ENCODE data around the gene KANK4.

Gene KANK4

DNA sequence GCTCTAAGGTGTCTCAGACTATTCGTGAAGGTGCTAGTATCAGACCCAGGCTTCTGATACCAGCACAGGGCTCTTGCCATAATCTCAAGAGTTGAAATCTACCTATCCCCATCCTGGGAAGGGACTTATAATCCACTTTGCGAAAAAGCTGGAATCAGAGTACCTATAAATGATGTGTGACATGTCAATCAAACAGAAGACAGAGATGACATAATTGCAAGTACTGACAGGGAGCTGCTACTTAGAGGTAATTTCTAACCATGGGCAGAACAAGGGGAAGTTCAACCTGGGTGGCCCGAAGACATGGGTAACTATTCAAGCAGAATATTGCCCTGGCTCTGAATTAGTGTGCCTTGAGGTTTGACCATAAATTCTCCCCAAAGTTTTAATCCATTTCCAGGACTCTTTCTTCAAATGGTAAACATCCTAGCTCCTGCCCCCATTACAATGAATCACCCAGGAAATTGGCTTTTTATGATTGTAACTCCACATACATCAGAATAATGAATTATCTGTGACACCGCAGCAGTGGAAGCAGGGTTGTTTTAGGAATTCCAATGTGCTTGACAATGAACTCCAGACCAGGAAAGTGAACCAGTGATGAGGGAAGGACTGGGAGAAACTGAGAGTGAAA is 37.2 kb downstream of the KANK4 start:
- Histone ChIP-seq H3K36me3 (ENCODE audit: control insufficient read depth in 1 of 2, insufficient read depth in 2 of 2, low read length in 2 of 2) (no peaks in the 10 kb centered on the region), H3K4me1 (ENCODE audit: control insufficient read depth in 1 of 2, insufficient read depth in 2 of 2, low read length in 2 of 2) (peaks cover 0 to 8% of the 10 kb centered on the region in 2 donors), H3K9me3 (ENCODE audit: control insufficient read depth in 1 of 2, low read length in 2 of 2) (peaks cover 0 to 3% of the 10 kb centered on the region in 2 donors), H3K27me3 (ENCODE audit: low read depth, low read length) (peaks cover 6% of the 10 kb centered on the region), H3K4me3 (ENCODE audit: low read depth in 1 of 2, low read length in 2 of 2) (no peak overlapping the region), H3K27ac (ENCODE audit: low read length) (no peak overlapping the region)

- Histone ChIP-seq H3K27me3 (ENCODE audit: low read depth, low read length) (peaks cover 2% of the 10 kb centered on the region), H3K27ac (ENCODE audit: low read length) (no peak overlapping the region), H3K4me1 (ENCODE audit: control insufficient read depth in 1 of 2, insufficient read depth in 2 of 2, low read length in 2 of 2) (no peaks in the 10 kb centered on the region), H3K36me3 (ENCODE audit: control insufficient read depth in 1 of 2, insufficient read depth in 2 of 2, low read length in 2 of 2) (no peaks in the 10 kb centered on the region), H3K4me3 (ENCODE audit: low read depth in 1 of 2, low read length in 2 of 2) (no peak overlapping the region), H3K9me3 (ENCODE audit: control insufficient read depth in 1 of 2, low read length in 2 of 2) (peaks cover 0 to 5% of the 10 kb centered on the region in 2 donors)
These were observed 38.2 kb downstream of the KANK4 start for GRCh38 chr1:62280960-62281465.

DNA sequence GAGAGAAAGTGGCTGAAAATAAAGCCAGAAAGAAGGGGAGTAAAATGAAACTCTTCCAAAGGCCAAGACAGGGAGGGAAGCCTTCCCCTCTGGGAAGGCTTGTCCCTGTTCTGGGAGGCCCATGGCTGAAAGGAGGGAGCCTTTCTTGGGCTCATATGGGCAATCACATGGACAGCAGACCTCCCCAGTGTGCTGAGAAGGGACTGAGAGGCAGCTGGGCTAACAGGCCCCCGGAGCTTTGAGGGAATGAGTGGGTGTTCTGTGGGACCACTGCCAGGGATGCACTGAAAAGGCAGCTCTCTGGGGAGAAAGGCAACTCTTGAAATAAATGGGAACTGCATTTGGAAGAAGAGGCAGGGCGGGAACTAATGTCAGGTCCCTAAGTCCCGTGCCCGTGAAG is 39.1 kb downstream of the KANK4 start:
- Histone ChIP-seq H3K9me3 (ENCODE audit: control insufficient read depth in 1 of 2, low read length in 2 of 2) (peaks cover 0 to 5% of the 10 kb centered on the region in 2 donors), H3K4me3 (ENCODE audit: low read depth in 1 of 2, low read length in 2 of 2) (no peak overlapping the region), H3K4me1 (ENCODE audit: control insufficient read depth in 1 of 2, insufficient read depth in 2 of 2, low read length in 2 of 2) (no peaks in the 10 kb centered on the region), H3K27me3 (ENCODE audit: low read depth, low read length) (no peaks in the 10 kb centered on the region), H3K36me3 (ENCODE audit: control insufficient read depth in 1 of 2, insufficient read depth in 2 of 2, low read length in 2 of 2) (no peaks in the 10 kb centered on the region), H3K27ac (ENCODE audit: low read length) (no peak overlapping the region)

DNA sequence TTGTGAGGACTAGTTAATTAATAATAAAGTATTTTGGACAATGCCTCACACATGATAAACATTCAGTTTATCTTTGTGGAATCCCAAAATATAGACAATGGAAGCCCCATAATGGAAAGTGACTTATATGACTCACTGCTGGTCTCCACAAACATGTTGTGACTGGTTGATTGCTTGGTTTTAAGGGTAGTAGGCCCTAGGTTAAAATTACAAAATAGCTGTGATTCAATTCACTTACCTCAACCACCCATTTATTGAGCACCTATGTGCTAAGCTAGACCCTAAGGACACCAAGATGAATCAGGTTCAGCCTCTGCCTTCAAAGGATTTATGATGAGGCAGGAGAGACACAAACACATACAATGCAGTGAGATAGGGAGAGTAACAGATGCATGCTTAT is 42.4 kb downstream of the KANK4 start:
- Histone ChIP-seq H3K36me3 (ENCODE audit: control insufficient read depth in 1 of 2, insufficient read depth in 2 of 2, low read length in 2 of 2) (no peaks in the 10 kb centered on the region), H3K4me1 (ENCODE audit: control insufficient read depth in 1 of 2, insufficient read depth in 2 of 2, low read length in 2 of 2) (no peaks in the 10 kb centered on the region), H3K27ac (ENCODE audit: low read length) (no peak overlapping the region), H3K9me3 (ENCODE audit: control insufficient read depth in 1 of 2, low read length in 2 of 2) (peaks cover 0 to 5% of the 10 kb centered on the region in 2 donors), H3K27me3 (ENCODE audit: low read depth, low read length) (no peaks in the 10 kb centered on the region), H3K4me3 (ENCODE audit: low read depth in 1 of 2, low read length in 2 of 2) (no peak overlapping the region)

DNA sequence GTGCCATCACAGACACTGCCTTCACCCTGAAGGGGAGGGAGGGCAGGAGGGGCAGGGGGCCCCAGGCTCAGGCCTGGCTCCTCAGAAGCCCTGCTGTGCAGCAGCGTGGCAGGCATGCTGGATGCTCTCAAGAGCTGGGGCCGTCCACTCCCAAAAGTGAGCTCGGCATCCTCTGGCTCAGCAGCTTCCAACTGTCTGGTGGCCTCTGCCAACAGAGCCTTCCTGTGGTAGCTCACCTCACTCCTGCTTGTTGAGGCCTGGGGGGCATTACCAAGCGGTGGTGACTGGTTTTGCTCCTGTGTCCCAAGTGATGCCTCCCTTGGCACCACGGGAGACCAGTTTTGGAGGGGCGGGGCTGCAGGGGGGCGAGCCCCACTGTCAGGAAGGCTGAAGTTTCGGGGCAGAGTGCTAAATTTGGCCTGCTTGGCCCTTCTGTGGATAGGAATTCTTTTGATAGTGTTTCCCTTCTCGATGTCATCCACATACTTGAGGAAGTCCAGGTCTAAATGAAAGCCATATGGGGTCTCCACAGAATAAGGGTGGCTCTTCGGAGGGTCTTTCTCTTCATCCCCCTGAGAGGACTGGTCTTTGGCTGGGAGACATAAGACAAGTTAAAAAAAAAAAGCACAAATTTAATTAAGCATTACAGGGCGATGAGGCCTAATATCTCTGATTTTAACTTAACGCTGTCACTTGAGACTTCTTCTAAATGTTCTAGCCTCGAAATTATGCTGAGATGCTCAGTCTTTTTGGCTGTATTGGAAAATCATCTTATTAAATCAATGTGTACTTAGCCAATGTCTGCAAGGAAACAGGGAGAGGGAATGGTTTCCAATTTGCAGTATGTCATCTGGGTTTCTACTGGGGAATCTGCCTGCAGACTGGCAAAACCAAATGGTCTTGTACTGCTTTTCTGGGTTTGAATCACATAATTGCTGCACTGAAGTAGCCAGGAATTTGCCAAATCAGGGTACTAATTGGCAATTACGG is 44.4 kb downstream of the KANK4 start:
- Histone ChIP-seq H3K27ac (ENCODE audit: low read length) (no peak overlapping the region), H3K4me1 (ENCODE audit: control insufficient read depth in 1 of 2, insufficient read depth in 2 of 2, low read length in 2 of 2) (no peaks in the 10 kb centered on the region), H3K9me3 (ENCODE audit: control insufficient read depth in 1 of 2, low read length in 2 of 2) (peaks cover 0 to 5% of the 10 kb centered on the region in 2 donors), H3K27me3 (ENCODE audit: low read depth, low read length) (no peaks in the 10 kb centered on the region), H3K4me3 (ENCODE audit: low read depth in 1 of 2, low read length in 2 of 2) (no peak overlapping the region), H3K36me3 (ENCODE audit: control insufficient read depth in 1 of 2, insufficient read depth in 2 of 2, low read length in 2 of 2) (no peaks in the 10 kb centered on the region)

GRCh38 chr1:62273953-62274352 is 45.3 kb downstream of the KANK4 start:
- Histone ChIP-seq H3K9me3 (ENCODE audit: control insufficient read depth in 1 of 2, low read length in 2 of 2) (peaks cover 0 to 5% of the 10 kb centered on the region in 2 donors), H3K4me1 (ENCODE audit: control insufficient read depth in 1 of 2, insufficient read depth in 2 of 2, low read length in 2 of 2) (no peaks in the 10 kb centered on the region), H3K27me3 (ENCODE audit: low read depth, low read length) (no peaks in the 10 kb centered on the region), H3K36me3 (ENCODE audit: control insufficient read depth in 1 of 2, insufficient read depth in 2 of 2, low read length in 2 of 2) (no peaks in the 10 kb centered on the region), H3K4me3 (ENCODE audit: low read depth in 1 of 2, low read length in 2 of 2) (no peak overlapping the region), H3K27ac (ENCODE audit: low read length) (no peak overlapping the region)

GRCh38 chr1:62271948-62272728 is 47.1 kb downstream of the KANK4 start:
- no peaks in the 10 kb centered on the region for H3K4me1 ChIP-seq (ENCODE audit: control insufficient read depth in 1 of 2, insufficient read depth in 2 of 2, low read length in 2 of 2)
- no peaks in the 10 kb centered on the region for H3K27me3 ChIP-seq (ENCODE audit: low read depth, low read length)
- no peak overlapping the region for H3K27ac ChIP-seq (ENCODE audit: low read length)
- no peaks in the 10 kb centered on the region for H3K36me3 ChIP-seq (ENCODE audit: control insufficient read depth in 1 of 2, insufficient read depth in 2 of 2, low read length in 2 of 2)
- H3K4me3 ChIP-seq (ENCODE audit: low read depth in 1 of 2, low read length in 2 of 2) = no peak overlapping the region
- H3K9me3 ChIP-seq (ENCODE audit: control insufficient read depth in 1 of 2, low read length in 2 of 2) = peaks cover 0 to 3% of the 10 kb centered on the region in 2 donors

DNA sequence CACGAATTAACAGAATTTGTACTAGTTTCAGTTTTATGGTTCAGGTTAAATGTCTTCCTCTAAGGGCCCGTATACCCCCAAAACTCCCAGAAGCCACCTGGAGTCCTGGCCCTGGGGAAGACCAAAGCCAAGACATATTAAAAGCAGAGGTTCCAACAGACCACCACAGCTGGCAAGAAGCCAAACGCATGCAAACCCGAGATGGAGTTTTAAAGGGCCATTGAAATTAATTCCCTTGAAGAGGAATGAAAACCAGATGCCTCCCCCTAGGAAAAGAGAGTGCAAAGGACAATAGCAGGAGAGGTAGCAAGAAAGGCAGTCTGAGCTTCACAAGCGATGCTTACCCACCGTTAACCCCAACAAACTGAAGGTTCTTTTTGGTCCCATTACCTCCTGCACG is 48.1 kb downstream of the KANK4 start:
- Histone ChIP-seq H3K27ac (ENCODE audit: low read length) (no peak overlapping the region), H3K4me3 (ENCODE audit: low read depth in 1 of 2, low read length in 2 of 2) (no peak overlapping the region), H3K9me3 (ENCODE audit: control insufficient read depth in 1 of 2, low read length in 2 of 2) (no peaks in the 10 kb centered on the region), H3K4me1 (ENCODE audit: control insufficient read depth in 1 of 2, insufficient read depth in 2 of 2, low read length in 2 of 2) (no peaks in the 10 kb centered on the region), H3K27me3 (ENCODE audit: low read depth, low read length) (no peaks in the 10 kb centered on the region), H3K36me3 (ENCODE audit: control insufficient read depth in 1 of 2, insufficient read depth in 2 of 2, low read length in 2 of 2) (no peaks in the 10 kb centered on the region)

DNA sequence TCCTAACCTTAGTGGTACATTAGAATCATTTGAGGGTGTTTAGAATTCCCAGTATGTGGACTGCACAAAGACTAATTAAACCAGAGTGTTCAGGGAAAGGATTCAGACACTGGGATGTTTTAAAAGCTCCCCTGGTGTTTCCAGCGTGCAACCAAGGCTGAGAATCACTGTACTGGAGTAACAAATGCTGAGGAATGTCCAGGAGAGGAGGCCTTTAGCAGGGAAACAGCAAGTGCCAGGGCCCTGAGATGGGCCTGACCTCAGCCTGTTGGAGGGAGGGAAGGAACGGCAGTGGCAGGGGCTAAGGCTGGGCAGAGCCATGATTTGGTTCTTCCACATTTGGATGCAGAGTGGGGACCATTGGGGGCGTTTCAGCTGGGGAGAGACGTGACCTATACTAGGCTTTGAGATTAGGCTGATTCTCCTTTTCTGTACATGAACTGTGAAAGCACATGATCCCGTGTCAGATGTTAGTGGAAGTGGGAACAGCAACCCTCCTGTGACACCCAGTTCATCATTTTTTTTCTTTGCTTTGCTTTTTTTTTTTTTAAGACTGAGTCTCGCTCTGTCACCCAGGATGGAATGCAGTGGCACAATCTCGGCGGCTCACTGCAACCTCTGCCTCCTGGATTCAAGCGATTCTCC is 49.3 kb downstream of the KANK4 start:
- no peaks in the 10 kb centered on the region for H3K36me3 ChIP-seq (ENCODE audit: control insufficient read depth in 1 of 2, insufficient read depth in 2 of 2, low read length in 2 of 2)
- H3K9me3 ChIP-seq (ENCODE audit: control insufficient read depth in 1 of 2, low read length in 2 of 2) = no peaks in the 10 kb centered on the region

GRCh38 chr1:62269439-62269838 is 49.8 kb downstream of the KANK4 start:
- no peaks in the 10 kb centered on the region for H3K9me3 ChIP-seq (ENCODE audit: control insufficient read depth in 1 of 2, low read length in 2 of 2)
- no peaks in the 10 kb centered on the region for H3K36me3 ChIP-seq (ENCODE audit: control insufficient read depth in 1 of 2, insufficient read depth in 2 of 2, low read length in 2 of 2)
- H3K27me3 ChIP-seq (ENCODE audit: low read depth, low read length) = no peaks in the 10 kb centered on the region
- no peak overlapping the region for H3K27ac ChIP-seq (ENCODE audit: low read length)
- no peaks in the 10 kb centered on the region for H3K4me1 ChIP-seq (ENCODE audit: control insufficient read depth in 1 of 2, insufficient read depth in 2 of 2, low read length in 2 of 2)
- H3K4me3 ChIP-seq (ENCODE audit: low read depth in 1 of 2, low read length in 2 of 2) = no peak overlapping the region

More for the DNA sequence above, 49.3 kb downstream of the KANK4 start:
- H3K4me1 ChIP-seq (ENCODE audit: control insufficient read depth in 1 of 2, insufficient read depth in 2 of 2, low read length in 2 of 2) = no peaks in the 10 kb centered on the region
- no peak overlapping the region for H3K27ac ChIP-seq (ENCODE audit: low read length)
- H3K27me3 ChIP-seq (ENCODE audit: low read depth, low read length) = no peaks in the 10 kb centered on the region
- no peak overlapping the region for H3K4me3 ChIP-seq (ENCODE audit: low read depth in 1 of 2, low read length in 2 of 2)

Measured in muscle layer of duodenum (tissue), 2 donors.